ENCODE data around the gene KCNJ15.

DNA sequence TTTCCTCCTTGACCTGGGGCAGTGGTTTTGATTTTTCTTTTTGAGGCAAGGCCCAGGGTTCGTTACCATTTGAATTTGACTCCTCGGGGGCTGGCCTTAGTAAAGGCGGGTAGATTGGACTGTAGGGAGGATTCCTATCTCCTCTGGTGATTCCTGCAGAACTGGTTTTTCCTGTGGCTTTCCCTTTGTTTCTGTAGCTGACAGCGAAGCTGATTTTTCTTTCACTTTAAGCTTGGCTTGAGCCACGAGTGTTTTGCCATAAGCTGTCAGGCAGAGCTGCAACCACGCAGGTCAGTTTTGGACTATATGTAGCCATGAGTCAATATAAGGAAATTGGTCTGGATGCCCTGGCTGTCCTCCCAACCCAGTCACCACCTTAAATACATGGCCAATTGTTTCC, 28.7 kb upstream of the KCNJ15 start:
- TF ChIP-seq, protein P1, sequence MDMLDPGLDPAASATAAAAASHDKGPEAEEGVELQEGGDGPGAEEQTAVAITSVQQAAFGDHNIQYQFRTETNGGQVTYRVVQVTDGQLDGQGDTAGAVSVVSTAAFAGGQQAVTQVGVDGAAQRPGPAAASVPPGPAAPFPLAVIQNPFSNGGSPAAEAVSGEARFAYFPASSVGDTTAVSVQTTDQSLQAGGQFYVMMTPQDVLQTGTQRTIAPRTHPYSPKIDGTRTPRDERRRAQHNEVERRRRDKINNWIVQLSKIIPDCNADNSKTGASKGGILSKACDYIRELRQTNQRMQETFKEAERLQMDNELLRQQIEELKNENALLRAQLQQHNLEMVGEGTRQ (IDR thresholded peaks at IDR 0.05) = no peak
- no peak for TF ChIP-seq HOXB13 (CRISPR knock-in tag; IDR thresholded peaks at IDR 0.05; ENCODE audit: low read depth)
